NCI-H82 (cell line): ENCODE measurements around the gene MIER2.

Experiments used
- DNase-seq: peaks from one replicate; lab custom pipeline; 2025; lab: John Stamatoyannopoulos, UW

Gene MIER2

DNA sequence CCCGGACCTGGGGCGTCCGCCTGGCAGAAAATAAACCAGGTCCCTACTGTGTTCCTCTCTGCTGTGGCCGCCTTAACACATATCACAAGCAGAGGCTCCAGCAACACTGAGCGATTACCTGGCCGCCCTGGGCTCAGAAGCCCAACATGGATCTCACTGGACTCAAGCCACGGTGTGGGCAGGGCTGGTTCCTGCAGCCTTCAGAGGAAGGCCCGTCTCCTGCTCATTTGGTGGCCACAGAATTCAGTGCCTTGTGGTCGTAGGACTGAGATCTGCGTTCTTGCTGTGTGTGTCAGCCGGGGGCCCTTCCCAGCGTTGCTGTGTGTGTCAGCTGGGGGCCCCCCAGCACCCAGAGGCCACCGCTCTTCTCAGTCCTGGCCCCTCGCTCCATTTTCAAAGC, 34.1 kb upstream of the MIER2 start:
- no peak for DNase-seq

DNA sequence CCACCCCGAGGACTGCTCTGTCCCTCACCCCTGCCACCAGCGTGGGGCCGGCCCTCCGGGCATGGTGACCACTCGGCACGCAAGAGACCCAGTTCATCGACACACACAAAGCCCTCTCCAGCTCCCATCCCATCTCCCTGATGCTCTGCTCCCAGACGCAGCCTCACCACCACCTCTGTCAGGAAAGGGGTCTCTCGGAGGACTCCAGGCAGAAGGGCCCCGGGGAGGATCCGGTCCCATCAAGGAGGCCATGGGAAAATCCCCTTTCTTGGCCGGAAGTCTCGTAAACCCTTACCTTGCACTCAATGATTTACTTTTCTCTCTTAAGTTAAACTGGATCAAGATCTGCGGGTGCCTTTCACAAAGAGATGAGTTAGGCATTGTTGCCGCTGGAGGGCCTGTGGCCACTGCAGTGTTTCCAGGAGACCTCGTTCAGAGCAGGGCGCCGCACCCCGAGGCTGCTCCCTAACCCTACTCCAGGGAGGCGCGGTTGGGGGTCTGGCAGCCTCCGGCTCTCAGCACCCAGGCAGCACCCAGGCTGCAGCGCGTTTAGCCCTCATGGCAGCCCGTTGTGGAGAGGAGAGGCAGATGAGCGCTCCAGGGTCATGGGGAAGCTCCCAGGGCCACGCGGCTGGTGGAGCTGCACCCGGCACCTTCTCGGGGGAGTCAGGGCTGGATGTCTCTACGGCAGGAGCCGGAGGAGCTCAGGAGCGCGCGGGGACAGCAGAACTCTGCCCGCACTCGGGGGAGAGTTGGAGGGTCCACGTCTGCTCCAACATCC, 33.4 kb upstream of the MIER2 start:
- DNase-seq: no peak

DNA sequence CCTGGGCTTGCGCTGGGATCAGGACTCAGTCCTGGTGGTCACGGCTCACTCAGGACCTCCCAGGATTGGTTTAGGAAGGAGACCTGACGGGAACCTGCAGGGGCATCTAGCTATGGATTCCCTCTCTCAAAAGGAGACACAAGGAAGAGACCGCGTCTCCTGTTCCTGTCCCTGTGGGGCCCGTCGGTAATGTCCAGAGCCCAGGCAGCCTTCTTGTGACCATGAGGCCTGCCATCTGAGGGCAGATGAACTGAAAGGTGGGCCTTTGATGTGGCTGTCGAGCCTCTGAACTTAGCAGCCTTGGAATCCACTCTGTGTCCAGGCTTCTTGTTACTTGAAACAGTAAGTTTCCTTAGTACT, 31.5 kb upstream of the MIER2 start:
- DNase-seq: no peak

DNA sequence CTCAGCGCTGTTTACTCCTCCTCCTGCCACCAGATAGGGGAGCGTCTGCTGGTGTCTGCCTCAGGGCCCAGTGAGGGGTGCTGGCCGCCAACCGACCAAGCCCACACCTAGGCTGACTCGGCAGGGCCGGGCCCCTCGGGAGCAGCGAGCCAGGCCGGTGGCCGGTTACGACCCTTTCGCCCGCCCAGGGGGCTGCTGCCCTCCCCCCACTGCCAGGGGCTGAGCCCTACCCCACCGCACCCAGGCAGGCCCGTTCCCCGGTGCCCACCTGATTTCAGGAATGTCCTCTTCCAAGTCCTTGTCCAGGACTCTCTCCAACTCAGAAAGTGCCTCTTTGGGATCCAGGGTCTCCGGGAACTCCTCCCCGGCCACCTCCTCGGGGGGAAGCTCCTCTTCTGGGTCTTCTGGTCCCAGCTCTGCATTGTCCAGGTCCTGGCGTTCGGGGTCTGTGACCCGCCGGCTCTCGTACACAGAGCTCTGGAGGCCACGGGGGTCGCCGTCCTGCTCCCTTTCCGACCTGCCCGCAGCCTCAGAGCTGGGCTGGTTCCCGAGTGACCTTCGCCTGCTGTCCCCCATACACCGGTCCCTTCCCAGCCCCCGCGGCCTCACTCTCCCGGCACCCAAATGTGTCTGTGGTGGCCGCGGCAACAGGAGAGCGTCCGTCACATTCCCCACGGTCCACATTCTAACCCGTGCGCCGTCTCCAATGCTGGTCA, 31.0 kb upstream of the MIER2 start:
- no peak for DNase-seq

DNA sequence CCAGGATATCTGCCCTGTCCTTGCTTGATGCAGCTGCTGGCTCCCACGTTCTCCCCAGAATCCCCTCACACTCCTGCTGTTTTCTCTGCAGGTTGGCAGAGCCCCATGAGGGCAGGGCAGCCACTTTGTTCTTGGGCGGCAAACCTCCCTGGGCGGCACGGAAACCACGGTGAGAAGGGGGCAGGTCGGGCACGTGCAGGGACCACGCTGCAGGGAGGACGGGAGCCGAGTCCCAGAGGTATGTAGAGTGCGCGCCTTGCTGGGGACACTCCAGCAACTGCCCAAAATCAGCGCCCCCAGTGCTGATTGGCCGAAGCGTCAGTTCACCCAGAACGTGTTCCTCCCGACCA, 30.3 kb upstream of the MIER2 start:
- DNase-seq: no peak

DNA sequence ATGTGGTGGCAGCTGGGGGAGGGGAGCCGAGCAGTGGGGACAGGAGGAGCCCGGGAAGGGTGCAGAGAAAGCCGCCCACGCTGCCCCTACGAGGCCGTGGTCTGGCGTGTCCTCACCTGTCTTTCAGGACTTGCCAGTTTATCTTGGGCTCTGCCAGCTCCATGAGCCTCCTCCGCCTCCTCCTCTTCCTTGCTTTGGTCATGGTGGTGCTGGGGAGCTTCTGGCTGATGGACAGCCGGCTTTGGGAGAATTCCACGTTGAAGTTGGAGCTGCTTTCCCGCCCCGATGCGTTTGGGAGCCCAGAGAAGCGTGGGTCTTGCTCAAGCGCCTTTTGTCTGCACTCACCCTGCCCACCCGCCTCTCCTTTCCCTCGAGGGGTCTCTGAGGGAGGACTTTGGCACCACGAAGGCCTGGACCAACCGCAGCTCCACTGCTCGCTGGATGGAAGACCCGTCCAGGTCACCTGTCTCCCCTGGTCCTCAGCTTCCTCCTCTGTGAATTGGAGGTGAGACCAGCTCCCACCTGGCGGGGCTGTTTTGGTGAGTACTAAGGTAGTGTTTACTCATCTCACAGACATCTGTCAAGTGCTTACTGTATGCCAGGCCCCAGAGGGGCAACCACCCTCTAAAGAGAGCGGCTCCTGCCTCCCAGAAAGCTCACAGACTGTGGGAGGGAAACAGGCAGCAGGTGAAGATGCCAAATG, 29.7 kb upstream of the MIER2 start:
- no peak for DNase-seq

DNA sequence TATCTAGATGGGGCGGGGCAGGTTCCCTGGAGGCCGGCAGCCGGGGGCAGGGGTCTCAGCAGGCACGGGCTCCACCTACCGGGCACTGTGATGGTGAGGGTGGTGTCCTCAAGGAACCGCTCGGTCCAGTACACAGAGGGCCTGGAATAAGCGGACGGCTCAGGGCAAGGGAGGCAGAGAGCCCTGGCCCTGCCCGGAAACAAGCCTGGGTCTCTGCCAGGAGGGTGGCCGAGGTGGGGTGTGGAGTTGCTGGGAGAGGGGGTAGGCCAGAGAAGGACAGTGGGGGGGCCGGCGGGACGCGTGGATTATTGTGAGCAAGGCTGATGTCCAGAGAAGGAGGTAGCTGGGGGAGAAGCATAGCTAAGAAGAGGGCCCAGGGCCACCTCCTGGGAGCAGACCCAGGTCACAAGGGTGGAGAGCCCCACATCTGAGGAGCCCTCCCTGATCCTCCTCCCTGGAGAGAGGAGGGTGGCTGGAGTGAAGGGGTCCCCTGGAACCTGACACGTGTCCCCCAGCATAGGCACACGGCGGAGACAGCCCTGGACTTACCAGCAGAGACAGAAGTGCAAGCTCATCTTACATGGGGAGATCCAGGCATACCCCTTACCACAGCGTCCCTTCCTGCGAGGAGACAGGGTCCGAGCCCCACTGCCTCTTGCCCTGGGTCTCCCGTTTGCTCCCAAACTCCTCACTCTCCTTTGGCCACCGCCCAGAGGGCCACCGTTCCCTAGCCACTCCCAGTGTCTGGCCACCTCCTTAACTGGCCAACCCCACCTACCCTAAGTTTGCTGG, 29.0 kb upstream of the MIER2 start:
- no peak for DNase-seq

DNA sequence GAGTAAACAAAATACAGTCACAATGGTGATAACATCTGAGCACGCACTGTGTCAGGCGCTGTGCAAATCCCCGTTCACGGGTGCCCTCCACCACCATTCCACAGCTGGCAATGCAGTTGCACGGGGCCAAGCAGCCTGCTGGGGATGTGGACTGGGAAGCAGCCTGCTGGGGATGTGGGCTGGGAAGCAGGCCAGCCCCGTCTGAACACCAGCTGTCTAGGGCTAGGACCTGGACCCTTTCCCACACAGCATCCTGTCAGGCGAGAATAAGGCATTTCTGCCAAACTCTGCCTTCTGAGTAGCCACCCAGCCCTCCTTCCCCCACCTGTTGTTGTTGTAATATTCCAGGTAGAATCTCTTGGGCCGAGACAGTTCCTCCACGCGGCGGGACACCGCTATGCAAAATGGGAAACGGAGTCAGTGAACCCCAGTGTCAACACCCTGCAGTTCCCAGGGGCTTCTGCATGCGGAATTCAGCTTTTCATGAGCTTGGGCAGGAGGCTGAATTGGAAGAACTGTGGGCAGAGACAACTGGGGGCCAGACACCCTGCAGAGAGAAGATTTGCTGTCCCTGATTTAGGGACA, 27.8 kb upstream of the MIER2 start:
- DNase-seq: no peak

DNA sequence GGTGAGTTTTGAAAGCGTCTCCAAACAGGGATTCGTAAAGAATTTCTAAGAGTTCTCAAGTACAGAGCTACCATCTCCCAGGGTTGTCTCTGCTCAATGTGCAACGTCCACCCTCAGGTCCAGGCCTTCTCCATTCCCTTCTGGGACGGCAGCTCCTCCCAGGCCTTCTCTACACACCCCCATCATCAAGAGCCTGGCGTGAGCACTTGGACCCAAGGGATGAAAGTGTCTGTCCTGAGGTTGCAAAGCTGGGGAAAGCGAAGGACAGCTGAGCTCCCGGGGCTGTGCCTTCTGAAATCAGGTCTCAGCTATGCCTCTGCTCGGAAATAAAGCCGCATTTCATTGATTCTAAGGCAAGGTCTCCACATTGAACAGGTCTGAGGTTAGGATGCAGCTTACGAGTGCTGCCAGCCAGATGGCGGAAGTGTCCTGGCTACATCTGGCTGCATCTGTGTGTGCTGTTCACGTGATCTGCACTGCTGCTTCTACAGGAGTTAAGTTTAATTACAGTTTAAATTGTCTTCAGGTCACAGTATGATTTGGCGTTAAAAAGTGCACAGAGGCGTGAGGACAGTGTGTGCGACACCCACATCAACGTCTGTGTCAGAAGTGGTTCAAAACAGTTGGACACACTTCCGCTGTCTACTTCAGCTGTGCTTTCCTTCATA, 27.0 kb upstream of the MIER2 start:
- DNase-seq: no peak

DNA sequence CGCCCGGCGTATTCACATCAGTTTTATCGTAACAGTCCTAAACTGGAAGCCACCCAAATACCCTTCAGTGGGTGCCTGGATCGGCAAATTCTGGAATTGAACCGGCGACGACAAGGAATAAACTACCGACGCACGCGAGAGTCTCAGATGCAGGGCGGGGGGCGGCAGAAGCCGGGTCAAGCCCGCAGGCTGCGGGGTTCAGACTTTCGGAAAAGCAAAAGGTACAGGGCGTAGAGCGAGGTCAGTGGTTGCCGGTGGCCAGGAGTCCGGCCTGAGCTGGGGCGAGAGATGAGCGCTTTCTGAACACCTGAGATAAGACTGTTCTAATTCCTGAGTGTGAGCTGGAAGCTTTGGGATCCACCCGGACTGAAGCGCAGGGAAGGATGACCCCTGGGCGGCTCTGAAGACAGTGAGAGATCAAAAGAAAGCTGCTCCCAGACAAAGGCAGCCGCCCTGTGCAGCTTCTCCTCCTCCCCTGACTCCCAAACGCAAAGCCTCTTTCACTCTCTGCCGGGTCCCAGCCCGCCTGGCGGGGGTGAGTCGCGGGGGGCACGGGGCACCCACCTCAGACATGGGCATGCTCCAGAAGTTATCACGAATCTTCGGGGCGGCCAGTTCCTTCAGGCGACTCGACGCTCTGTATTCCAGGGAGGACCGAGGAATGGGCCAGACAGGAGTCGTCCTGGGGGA, 26.2 kb upstream of the MIER2 start:
- no peak for DNase-seq

DNA sequence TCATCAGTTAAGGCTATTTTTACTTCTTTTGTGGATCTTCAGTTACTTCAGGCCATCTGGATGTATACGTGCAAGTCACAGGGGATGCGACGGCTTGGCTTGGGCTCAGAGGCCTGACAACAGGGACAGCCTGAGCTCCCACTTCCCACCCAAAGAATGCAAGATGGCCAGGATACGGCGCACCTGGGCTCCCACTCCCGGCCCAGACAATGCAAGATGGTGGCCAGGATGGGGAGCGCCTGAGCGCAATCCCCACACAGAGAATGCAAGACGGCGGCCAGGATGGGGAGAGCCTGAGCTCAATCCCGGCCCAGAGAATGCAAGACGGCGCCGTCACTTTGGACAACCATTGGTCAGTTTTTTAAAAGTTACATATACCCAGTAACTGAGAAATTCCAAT, 25.3 kb upstream of the MIER2 start:
- no peak for DNase-seq

DNA sequence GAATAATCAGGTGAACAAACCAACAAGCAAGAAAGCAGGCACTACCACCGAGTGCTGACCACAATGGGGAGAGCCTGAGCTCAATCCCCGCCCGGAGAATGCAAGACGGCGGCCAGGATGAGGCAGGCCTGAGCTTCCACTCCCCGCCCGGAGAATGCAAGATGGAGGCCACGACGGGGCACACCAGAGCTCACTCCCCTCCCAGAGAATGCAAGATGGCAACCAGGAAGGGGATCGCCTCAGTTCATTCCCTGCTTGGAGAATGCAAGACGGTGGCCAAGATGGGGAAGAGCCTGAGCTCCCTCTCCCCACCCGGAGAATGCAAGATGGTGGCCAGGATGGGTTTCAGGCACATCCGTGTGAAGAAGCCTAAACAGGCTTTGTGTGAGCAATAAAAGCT, 24.7 kb upstream of the MIER2 start:
- DNase-seq: no peak

DNA sequence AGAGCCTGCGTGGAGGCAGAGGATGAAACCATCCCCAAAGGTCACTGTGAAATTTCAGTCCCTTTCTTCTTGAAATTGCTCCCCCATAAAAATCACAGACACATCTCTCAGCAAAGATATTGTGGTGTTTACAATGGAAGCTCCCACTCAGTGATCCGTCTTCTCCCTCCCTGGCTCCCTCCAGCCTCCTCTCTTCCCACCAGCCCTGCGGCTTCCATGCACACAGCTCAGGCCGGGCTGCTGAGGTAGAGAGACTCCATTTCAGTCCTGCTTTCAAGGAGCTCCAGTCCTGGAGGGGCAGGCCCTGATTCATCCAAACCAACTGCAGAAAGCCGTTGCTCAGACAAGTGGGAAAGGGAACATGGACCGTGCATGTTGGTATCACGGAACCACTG, 24.0 kb upstream of the MIER2 start:
- DNase-seq: no peak

DNA sequence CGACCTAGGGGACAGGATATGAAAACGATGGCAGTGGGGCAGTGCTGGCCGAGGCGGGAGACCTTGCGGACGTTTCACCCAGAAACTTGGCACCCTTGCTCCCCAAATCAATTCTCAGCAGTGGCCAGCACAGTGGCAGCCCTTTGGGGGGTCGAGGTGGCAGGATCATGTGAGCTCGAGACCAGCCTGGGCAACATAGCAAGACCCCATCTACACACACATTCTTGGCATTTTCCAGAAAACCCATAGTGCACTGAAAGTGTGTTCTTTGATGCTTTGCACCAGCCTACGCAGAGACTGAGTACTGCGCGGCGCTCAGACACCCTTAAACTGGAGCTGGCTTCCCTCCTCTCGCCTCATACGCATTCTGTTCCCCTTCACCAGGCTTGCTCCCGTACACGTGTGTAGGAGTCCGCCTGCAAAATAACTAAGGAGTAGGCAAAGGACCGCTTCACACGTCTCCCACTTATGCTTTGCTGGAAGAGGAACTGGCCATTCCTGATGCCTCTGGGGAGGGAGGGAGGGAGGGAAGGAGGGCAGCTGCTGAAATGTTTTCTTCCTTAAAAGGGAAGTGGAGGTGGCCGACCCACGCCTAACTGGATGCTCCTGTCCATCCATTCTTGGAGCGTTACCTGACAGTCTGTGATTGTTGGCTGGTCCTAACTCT, 23.5 kb upstream of the MIER2 start:
- no peak for DNase-seq

DNA sequence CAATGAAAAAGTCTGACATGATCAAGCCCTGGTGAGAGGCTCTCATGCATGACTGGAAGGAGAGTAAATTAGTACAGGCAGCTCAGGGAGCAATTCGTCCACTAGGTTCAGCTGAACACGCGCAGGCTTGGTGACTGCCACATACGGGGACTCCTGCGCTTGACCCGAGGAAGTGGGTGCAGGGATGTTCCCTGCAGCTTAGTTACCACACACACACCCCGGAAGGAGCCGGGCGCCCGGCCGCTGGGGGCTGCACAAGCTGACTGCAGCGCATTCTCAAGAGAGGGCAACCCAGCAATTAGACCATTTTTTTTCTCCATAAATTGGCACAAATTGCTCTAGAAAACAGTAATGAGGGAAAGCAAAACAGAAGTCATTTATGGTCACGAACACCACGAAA, 23.0 kb upstream of the MIER2 start:
- no peak for DNase-seq

DNA sequence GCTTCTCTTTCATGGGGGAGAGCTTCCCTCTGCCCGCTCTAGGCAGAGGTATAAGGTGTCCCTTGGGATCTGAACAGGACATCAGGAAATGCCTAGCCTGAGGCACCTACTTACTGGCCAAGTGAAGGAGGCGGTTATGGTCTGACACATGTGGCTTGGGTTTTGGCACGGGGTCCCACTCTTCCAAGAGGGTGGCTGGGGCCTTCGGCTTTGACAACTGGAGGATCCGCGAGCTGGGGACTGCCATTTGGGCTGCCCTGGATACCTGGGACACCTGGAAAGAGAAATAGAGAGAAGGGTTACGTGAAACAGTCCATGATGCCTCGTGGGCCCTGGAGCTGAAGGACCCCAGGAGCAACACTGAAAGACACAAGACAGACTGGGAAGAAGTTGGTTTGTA, 22.4 kb upstream of the MIER2 start:
- no peak for DNase-seq

DNA sequence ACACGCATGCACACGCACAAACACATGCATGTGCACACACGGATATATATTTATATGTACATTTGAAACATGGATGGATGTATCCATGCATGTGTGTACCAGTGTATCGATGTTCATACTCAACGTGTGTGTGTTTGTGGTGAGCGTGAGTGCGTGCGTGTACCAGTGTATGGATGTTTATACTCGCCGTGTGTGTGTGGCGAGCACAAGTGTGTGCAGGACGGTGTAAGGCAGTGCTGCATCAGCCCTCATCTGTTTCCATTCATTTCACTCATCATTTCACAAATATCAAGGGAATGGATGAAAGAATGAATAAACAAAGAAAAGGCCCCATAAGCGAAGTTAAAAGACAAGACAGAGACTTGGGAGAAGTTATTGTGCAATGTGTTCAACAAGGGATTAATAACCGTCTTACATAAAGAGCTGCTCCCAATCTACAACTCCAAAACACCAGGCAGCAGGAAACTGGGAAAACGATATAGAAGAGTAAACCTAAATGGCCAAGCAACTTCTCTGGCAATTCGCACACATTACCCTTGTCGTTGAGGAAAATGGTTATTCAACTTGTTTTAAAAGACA, 21.7 kb upstream of the MIER2 start:
- no peak for DNase-seq

DNA sequence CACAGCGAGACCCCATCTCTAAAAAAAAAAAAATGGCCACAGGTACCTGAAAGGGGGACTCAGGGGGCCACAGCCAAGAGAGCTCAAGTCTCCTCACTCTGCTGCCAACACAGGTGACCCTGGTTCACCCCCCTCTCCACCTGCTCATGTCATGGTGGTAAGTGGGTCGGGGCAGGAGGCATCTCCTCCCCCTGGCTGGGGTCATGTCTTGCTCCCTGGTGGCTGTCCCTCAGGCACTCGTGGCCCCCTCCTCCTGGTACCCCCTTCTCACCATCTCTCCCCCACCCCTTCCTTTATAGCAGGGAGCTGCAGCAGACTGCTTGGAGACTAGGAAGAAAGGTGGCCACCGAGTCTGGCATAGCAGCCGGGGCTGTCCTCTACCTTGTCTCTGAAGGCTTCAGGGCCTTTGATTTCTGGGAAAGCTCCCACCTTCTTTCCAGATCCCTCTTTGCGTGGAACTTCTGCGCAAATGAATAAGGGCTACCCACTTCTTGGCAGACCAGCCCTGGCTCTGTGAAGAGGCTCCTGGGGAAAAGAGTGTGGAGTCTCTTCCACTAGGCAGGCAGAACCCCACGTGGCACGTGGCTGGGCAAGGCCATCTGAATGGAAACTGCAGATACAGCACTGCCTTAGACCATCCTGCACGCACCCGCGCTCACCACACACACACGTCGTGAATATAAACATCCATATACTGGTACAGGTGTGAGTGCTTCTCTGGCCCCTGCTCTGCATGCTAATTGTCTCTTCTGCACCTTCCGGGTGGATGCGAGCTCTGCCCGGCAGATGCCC, 20.1 kb upstream of the MIER2 start:
- no peak for DNase-seq

DNA sequence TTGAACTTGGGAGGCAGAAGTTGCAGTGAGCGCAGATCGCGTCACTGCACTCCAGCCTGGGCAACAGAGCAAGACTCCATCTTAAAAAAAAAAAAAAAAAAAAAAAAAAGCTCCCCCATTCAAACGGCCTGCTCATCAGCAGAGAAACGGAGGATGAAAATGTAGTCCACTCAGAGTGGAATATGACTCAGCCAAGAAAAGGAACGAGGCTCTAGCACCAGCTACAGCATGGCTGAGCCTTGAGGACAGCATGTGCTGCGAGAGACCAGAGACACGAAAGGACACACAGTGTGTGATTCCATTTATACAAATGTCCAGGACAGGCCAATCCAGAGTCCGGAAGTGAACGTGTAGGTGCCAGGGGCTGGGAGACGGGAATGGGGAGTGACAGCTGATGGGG, 18.1 kb upstream of the MIER2 start:
- DNase-seq: no peak
